ENCODE measurements around the gene EPB41L4A.
"Not testable (repeated sequence)": the region's sequence is repeated elsewhere in the genome, so short reads cannot be mapped to it uniquely, and the experiment has no call there.

EPB41L4A gene

GRCh38 chr5:112445626-112446350, 26.7 kb upstream of the EPB41L4A start:
- Histone ChIP-seq H3K79me2 (ENCODE audit: insufficient read depth, low read depth) (no peaks in the 10 kb centered on the region), H2AFZ (ENCODE audit: low read depth) (no peak overlapping the region), H3K36me3 (ENCODE audit: insufficient read depth) (no peaks in the 10 kb centered on the region), H3K27ac (no peak overlapping the region), H3K4me1 (ENCODE audit: low read depth, poor library complexity, severe bottlenecking) (no peaks in the 10 kb centered on the region), H3K9ac (no peak overlapping the region), H4K20me1 (ENCODE audit: insufficient read depth) (no peaks in the 10 kb centered on the region), H3K27me3 (ENCODE audit: insufficient read depth, low read depth) (no peaks in the 10 kb centered on the region), H3K4me3 (IDR thresholded peaks at IDR 0.05; ENCODE audit: insufficient read depth, low read depth, low read length) (no peak overlapping the region), H3K4me2 (no peak overlapping the region)
- TF ChIP-seq, protein P1, sequence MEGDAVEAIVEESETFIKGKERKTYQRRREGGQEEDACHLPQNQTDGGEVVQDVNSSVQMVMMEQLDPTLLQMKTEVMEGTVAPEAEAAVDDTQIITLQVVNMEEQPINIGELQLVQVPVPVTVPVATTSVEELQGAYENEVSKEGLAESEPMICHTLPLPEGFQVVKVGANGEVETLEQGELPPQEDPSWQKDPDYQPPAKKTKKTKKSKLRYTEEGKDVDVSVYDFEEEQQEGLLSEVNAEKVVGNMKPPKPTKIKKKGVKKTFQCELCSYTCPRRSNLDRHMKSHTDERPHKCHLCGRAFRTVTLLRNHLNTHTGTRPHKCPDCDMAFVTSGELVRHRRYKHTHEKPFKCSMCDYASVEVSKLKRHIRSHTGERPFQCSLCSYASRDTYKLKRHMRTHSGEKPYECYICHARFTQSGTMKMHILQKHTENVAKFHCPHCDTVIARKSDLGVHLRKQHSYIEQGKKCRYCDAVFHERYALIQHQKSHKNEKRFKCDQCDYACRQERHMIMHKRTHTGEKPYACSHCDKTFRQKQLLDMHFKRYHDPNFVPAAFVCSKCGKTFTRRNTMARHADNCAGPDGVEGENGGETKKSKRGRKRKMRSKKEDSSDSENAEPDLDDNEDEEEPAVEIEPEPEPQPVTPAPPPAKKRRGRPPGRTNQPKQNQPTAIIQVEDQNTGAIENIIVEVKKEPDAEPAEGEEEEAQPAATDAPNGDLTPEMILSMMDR (conservative IDR thresholded peaks at IDR 0.05; ENCODE audit: low read depth, low read length), result no peak

DNA sequence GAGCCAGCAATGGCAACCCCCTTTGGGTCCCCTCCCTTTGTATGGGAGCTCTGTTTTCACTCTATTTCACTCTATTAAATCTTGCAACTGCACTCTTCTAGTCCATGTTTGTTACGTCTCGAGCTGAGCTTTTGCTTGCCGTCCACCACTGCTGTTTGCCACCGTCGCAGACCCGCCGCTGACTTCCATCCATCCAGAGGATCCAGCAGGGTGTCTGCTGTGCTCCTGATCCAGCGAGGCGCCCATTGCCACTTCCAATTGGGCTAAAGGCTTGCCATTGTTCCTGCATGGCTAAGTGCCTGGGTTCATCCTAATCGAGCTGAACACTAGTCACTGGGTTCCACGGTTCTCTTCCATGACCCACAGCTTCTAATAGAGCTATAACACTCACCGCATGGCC, 24.9 kb upstream of the EPB41L4A start:
- H4K20me1 ChIP-seq (ENCODE audit: insufficient read depth); H3K79me2 ChIP-seq (ENCODE audit: insufficient read depth, low read depth); H2AFZ ChIP-seq (ENCODE audit: low read depth); H3K4me1 ChIP-seq (ENCODE audit: low read depth, poor library complexity, severe bottlenecking); H3K4me2 ChIP-seq; H3K4me3 ChIP-seq (IDR thresholded peaks at IDR 0.05; ENCODE audit: insufficient read depth, low read depth, low read length); H3K27ac ChIP-seq; H3K9ac ChIP-seq; H3K27me3 ChIP-seq (ENCODE audit: insufficient read depth, low read depth); H3K36me3 ChIP-seq (ENCODE audit: insufficient read depth): not testable (repeated sequence)

GRCh38 chr5:112440031-112440430, 21.0 kb upstream of the EPB41L4A start:
- TF ChIP-seq, protein P1 (conservative IDR thresholded peaks at IDR 0.05; ENCODE audit: low read depth, low read length), result no peak

DNA sequence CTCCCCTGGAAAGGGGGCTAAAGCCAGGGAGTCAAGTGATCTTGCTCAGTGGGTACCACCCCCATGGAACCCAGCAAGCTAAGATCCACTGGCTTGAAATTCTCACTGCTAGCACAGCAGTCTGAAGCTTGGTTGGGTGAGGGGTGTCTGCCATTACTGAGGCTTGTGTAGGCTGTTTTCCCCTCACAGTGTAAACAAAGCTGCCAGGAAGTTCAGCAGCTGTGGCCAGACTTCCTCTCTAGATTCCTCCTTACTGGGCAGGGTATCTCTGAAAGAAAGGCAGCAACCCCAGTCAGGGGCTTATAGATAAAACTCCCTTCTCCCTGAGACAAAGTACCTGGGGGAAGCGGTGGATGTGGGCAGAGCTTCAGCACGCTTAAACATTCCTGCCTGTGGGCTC, 17.1 kb upstream of the EPB41L4A start:
- H3K4me3 ChIP-seq (IDR thresholded peaks at IDR 0.05; ENCODE audit: insufficient read depth, low read depth, low read length), result no peak overlapping the region
- no peaks in the 10 kb centered on the region for H3K27me3 ChIP-seq (ENCODE audit: insufficient read depth, low read depth)
- no peak overlapping the region for H3K4me2 ChIP-seq
- no peaks in the 10 kb centered on the region for H3K79me2 ChIP-seq (ENCODE audit: insufficient read depth, low read depth)
- no peak overlapping the region for H3K27ac ChIP-seq
- H3K9ac ChIP-seq, result no peak overlapping the region
- H4K20me1 ChIP-seq (ENCODE audit: insufficient read depth), result no peaks in the 10 kb centered on the region
- TF ChIP-seq, protein P1 (conservative IDR thresholded peaks at IDR 0.05; ENCODE audit: low read depth, low read length), result no peak
- H3K36me3 ChIP-seq (ENCODE audit: insufficient read depth), result no peaks in the 10 kb centered on the region
- no peak overlapping the region for H2AFZ ChIP-seq (ENCODE audit: low read depth)
- H3K4me1 ChIP-seq (ENCODE audit: low read depth, poor library complexity, severe bottlenecking), result no peaks in the 10 kb centered on the region

More at GRCh38 chr5:112440031-112440430, 21.0 kb upstream of the EPB41L4A start:
- no peak overlapping the region for H3K4me2 ChIP-seq
- no peaks in the 10 kb centered on the region for H3K36me3 ChIP-seq (ENCODE audit: insufficient read depth)
- H3K27me3 ChIP-seq (ENCODE audit: insufficient read depth, low read depth), result no peaks in the 10 kb centered on the region
- no peaks in the 10 kb centered on the region for H4K20me1 ChIP-seq (ENCODE audit: insufficient read depth)
- H3K4me1 ChIP-seq (ENCODE audit: low read depth, poor library complexity, severe bottlenecking), result no peaks in the 10 kb centered on the region
- H3K27ac ChIP-seq, result no peak overlapping the region
- no peak overlapping the region for H3K9ac ChIP-seq
- no peak overlapping the region for H2AFZ ChIP-seq (ENCODE audit: low read depth)
- no peak overlapping the region for H3K4me3 ChIP-seq (IDR thresholded peaks at IDR 0.05; ENCODE audit: insufficient read depth, low read depth, low read length)
- no peaks in the 10 kb centered on the region for H3K79me2 ChIP-seq (ENCODE audit: insufficient read depth, low read depth)

DNA sequence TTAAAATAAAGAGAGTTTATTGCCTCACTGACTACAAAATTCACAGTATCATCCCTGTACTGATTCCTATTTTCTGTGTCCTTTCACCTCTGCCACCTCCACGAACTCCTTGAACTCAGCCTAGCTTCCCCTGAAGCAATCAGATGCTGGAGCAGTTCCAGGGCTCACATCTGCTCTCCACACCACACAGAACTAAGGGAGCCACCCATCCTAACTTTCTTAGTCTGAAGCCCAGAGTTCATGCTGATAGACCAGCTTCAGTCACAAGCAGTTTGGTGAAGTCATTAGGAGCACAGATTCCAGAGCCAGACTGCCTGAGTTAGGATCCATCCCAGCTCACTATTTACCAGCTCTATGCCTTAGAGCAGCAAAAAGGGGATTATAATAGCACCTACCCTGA, 15.6 kb upstream of the EPB41L4A start:
- Histone ChIP-seq H3K9ac (no peak overlapping the region), H3K36me3 (ENCODE audit: insufficient read depth) (no peaks in the 10 kb centered on the region), H3K27me3 (ENCODE audit: insufficient read depth, low read depth) (no peaks in the 10 kb centered on the region), H3K4me2 (no peak overlapping the region), H2AFZ (ENCODE audit: low read depth) (no peak overlapping the region), H3K79me2 (ENCODE audit: insufficient read depth, low read depth) (no peaks in the 10 kb centered on the region), H3K27ac (no peak overlapping the region), H3K4me1 (ENCODE audit: low read depth, poor library complexity, severe bottlenecking) (no peaks in the 10 kb centered on the region), H3K4me3 (IDR thresholded peaks at IDR 0.05; ENCODE audit: insufficient read depth, low read depth, low read length) (no peak overlapping the region), H4K20me1 (ENCODE audit: insufficient read depth) (no peaks in the 10 kb centered on the region)
- TF ChIP-seq, protein P1 (conservative IDR thresholded peaks at IDR 0.05; ENCODE audit: low read depth, low read length), result no peak

DNA sequence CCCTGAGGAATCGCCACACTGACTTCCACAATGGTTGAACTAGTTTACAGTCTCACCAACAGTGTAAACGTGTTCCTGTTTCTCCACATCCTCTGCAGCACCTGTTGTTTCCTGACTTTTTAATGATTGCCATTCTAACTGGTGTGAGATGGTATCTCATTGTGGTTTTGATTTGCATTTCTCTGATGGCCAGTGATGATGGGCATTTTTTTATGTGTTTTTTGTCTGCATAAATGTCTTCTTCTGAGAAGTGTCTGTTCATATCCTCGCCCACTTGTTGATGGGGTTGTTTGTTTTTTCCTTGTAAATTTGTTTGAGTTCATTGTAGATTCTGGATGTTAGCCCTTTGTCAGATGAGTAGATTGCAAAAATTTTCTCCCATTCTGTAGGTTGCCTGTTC, 7.1 kb upstream of the EPB41L4A start:
- not testable (repeated sequence) for H3K27me3 ChIP-seq (ENCODE audit: insufficient read depth, low read depth); H3K36me3 ChIP-seq (ENCODE audit: insufficient read depth); H3K4me1 ChIP-seq (ENCODE audit: low read depth, poor library complexity, severe bottlenecking); H3K27ac ChIP-seq; H3K79me2 ChIP-seq (ENCODE audit: insufficient read depth, low read depth); H3K4me2 ChIP-seq; H2AFZ ChIP-seq (ENCODE audit: low read depth); H3K9ac ChIP-seq; H4K20me1 ChIP-seq (ENCODE audit: insufficient read depth); H3K4me3 ChIP-seq (IDR thresholded peaks at IDR 0.05; ENCODE audit: insufficient read depth, low read depth, low read length)

Measured in KMS-11 (cell line).